Lower leg skin (tissue), 4 donors: ENCODE results near the gene KCNT1. TPM values are rescaled to one million over a fixed set of nuclear protein-coding genes. Genes with fewer than 3 reads are reported as not detected.

Experiments
- DNase-seq, 2 donors: peaks; one replicate each; pipeline ENCODE4 v3.0.0-alpha.2; 2019; ENCODE audit warnings: low spot score in 2 of 2
- H3K4me3 ChIP-seq: fragments of 200-600 bp; sonication (generic); 2 replicates; pipeline ENCODE4 v1.5.1; 2017; ENCODE audit warnings: mild to moderate bottlenecking, low read depth; ENCODE audit not compliant: poor library complexity, severe bottlenecking
- CTCF ChIP-seq, 3 donors: fragments of 450-650 bp; IDR thresholded peaks; one replicate each; pipeline ENCODE4 v1.5.1; 2016; ENCODE audit warnings: antibody characterized with exemption in 3 of 3, mild to moderate bottlenecking in 3 of 3, moderate library complexity in 2 of 3
- POLR2A ChIP-seq, 2 donors: fragments of 450-650 bp; IDR thresholded peaks; one replicate each; pipeline ENCODE4 v1.6.1; 2016 to 2017; ENCODE audit warnings: antibody characterized with exemption in 2 of 2, mild to moderate bottlenecking in 1 of 2, moderate library complexity in 1 of 2
- WGBS, 2 donors: methylation state at CpG; one replicate each; pipeline ENCODE4 v1.1.5; 2018; 5-methylcytosine and 5-hydroxymethylcytosine counted together
- intact Hi-C: fragments of 100-400 bp; cut with DNase I; formaldehyde crosslinking; loops from one replicate; pipeline ENCODE4 v1.15.0; 2023; ENCODE audit warnings: low total_unique reads
- total RNA-seq, 4 donors: library from RNA; depleted of rRNA; stranded (reverse); fragments of >200 nt; gene quantifications; one replicate each; pipeline ENCODE4 v1.1.0, GENCODE V29; 2016

The KCNT1 gene
- total RNA-seq, 4 donors from 2014 or later, result 0.10 TPM; not detected in 3

- DNase-seq, result no peak
- H3K4me3 ChIP-seq, result no peak overlapping the region
- intact Hi-C loops, result loop anchor here (5.0 kb wide), 1 partner anchor 672 kb away; no protein-coding TSS in a partner anchor
- WGBS, 2 donors, result 78 to 82% methylated on average over 23 to 26 of the region's 28 CpGs
- TF ChIP-seq POLR2A (IDR thresholded peaks at IDR 0.05) (no peak), CTCF (IDR thresholded peaks at IDR 0.05) (no peak)
These were observed 47.4 kb downstream of the KCNT1 start for GRCh38 chr9:135749171-135750045.

- H3K4me3 ChIP-seq, result no peak overlapping the region
- intact Hi-C loops, result loop anchor here (5.0 kb wide), 1 partner anchor 673 kb away; no protein-coding TSS in a partner anchor
- WGBS, 2 donors, result 74 to 86% methylated on average over 8 to 11 of the region's 22 CpGs
These were observed 48.8 kb downstream of the KCNT1 start for GRCh38 chr9:135750786-135751185.

GRCh38 chr9:135751501-135751900, 49.5 kb downstream of the KCNT1 start:
- intact Hi-C loops, result loop anchor here (5.0 kb wide), 1 partner anchor 674 kb away; no protein-coding TSS in a partner anchor
- no peak overlapping the region for H3K4me3 ChIP-seq
- DNase-seq, result no peak
- TF ChIP-seq CTCF (IDR thresholded peaks at IDR 0.05) (no peak), POLR2A (IDR thresholded peaks at IDR 0.05) (no peak)
- WGBS, 2 donors, result 63 to 68% methylated on average over 12 to 13 of the region's 13 CpGs

More at GRCh38 chr9:135750786-135751185, 48.8 kb downstream of the KCNT1 start:
- no peak for DNase-seq
- TF ChIP-seq POLR2A (IDR thresholded peaks at IDR 0.05), result no peak
- TF ChIP-seq CTCF (IDR thresholded peaks at IDR 0.05), result no peak

GRCh38 chr9:135752281-135753204, 50.6 kb downstream of the KCNT1 start:
- DNase-seq, result no peak
- H3K4me3 ChIP-seq, result no peak overlapping the region
- TF ChIP-seq POLR2A (IDR thresholded peaks at IDR 0.05) (no peak), CTCF (IDR thresholded peaks at IDR 0.05) (no peak)
- intact Hi-C loops, result loop anchor here (5.0 kb wide), 1 partner anchor 675 kb away; no protein-coding TSS in a partner anchor
- 93% methylated on average over 8 of the region's 8 CpGs for WGBS, 2 donors

GRCh38 chr9:135753391-135754105, 51.6 kb downstream of the KCNT1 start:
- intact Hi-C loops, result loop anchor here (5.0 kb wide), 1 partner anchor 676 kb away; no protein-coding TSS in a partner anchor
- TF ChIP-seq POLR2A (IDR thresholded peaks at IDR 0.05) (no peak), CTCF (IDR thresholded peaks at IDR 0.05) (no peak)
- WGBS, 2 donors, result 67 to 82% methylated on average over 13 to 14 of the region's 14 CpGs
- DNase-seq, result no peak
- H3K4me3 ChIP-seq, result no peak overlapping the region
